GM21529 (cell line): ENCODE measurements around the gene TMEM255B.

Experiments used
- ATAC-seq: cut with Tn5 transposase; IDR thresholded peaks from one replicate; pipeline ENCODE4 v1.9.1; 2021; ENCODE audit not compliant: unreplicated experiment

TMEM255B gene

DNA sequence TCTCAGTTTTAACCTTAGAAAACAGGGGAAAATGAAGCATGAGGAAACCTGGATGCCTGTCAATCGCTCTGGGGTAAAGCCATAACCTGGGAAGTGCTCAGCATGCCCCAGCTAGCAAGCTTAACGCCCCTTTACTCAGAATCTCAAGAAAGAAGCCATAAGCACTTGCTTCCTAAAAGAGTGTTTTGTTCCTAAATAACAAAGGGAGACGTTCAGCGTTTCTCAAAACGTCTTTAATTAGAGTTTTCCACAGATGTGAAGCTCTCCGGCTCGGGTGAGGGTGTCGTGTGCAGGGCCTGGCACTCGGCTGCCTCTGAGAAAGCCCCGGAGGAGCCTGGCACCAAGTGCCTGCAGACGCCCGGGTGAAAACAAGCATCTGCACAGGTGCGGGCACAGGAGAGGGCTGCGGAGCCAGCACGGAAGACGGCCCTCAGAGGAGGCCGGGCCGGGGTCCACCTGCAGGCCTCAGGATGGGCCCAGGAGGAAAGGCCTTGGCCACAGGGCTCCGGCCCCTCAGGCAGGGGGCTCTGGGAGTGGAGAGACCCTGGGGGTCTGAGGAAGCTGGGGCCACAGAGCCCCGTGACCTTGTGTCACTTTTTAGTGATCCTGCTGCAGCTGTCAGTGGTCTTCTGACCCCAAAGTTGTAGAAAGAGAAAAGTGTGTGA is 98.6 kb downstream of the TMEM255B start:
- no peak for ATAC-seq

DNA sequence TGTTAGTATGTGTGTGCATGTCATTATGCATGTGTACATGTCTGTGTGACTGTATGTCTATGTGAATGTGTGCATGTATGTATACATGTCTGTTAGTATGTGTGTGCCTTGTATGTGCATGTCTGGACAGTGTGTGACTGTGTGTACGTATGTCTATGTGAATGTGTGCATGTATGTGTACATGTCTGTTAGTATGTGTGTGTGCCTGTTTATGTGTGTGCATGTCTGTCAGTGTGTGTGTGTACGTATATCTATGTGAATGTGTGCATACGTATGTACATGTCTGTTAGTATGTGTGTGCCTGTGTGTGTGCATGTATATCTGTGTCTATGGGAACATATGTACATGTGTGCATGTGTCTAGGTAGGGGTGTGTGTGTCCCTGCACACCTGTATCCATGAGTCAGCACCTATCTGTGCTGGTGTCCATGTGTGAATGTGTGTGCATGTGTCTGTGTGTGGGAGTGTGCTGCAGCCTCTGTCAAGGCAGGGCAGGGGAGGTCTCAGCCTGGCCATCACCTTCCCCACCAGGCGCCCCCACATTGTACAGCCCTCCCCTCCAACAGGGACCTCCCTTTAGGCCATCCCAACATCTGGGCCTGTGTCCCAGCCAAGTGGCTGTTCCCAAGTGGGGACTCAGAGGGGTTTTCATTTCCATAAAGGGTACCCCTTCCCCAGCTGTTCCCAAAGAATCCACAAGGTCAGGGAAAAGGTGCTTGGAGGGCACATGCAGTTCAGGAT is 100.5 kb downstream of the TMEM255B start:
- ATAC-seq = no peak

DNA sequence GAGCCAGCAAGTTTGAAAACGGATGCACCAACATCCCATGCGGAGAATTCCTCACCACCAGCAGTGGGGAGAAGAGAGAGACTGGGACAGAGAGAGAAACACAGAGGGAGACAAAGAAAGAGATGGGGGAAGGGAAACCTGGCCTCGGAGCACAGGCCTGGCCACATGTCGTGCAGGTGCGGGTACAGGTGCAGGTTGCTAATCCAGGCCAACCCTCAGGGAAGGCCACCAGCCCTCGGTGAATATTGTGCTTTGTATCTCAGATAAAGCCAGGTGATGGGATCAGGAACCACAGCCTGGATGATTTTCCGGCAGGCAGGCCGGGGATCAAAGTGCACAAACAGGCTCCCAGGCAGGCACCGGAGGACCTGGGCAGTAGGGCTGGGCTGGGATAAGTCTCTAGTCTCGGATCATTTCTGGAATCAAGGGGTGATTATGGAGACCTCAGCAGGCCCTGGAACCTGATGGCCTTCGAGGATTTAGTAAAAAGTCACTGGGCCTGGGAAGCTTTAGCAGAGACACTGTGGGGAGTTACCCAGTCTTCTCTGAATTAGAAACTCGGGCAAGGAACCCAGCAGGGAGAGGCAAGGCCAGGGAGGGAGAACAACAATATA is 101.1 kb downstream of the TMEM255B start:
- ATAC-seq = no peak

DNA sequence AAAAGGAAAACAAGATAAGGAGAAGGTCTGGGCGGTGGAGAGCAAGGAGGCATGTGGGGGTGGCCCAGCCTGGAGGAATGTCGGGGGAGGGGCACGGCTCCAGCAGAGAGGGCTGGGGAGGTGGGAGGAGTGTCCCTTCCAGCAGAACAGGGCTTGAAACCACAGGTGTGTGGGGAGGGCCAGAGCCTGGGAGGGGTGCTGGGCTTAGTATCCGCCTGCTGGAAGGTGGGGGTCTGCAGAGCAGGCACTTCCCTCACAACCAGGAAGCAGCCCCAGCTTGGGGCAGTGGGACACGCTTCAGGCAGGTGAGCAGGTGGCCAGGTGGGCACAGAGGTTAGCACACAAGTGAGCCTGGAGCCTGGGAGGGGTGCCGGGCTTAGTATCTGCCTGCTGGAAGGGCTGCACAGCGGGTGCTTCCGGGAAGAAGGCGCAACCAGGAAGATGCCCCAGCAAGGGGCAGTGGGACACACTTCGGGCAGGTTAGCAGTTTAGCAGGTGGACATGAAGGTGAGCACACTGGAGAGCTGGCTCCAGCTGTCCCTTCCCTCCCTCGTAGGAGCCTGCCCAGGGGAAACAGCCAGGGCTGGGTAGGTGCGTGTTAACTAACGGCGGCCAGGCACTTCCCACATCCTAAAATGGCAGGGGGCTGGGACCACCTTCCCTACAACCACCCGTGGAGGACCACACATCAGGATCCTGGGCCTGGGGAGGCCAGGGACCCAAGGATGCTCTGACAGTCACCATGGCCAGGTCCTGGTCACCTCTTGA is 101.8 kb downstream of the TMEM255B start:
- ATAC-seq = no peak

DNA sequence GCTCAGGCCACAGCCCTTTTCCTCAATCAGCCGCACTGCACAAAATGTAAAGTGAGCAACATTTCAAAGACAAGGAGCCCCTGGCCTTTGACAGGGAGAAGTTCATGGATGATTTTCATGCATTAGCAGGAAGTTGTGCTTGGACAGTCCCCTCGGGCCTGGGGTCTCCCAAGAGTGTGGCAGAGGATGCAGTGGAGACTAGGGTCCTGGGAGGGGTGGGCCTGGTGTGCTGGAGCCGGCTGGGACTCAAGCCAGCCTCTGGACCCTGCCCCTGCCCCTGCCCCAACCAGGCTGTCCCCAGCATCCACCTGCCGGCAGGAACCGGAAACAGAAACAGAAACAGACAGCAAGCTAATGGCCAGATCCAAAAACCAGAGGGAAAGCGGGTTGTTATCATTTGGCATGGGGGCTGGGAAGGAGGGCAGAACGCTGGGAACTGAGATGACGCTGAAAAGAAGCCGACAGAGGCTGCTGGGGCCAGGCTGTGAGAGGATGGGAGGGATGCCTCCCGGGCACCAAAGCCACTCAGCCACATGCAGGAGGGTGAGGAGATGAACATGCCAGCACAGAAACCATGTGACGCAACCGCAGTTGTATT is 102.5 kb downstream of the TMEM255B start:
- ATAC-seq = no peak

DNA sequence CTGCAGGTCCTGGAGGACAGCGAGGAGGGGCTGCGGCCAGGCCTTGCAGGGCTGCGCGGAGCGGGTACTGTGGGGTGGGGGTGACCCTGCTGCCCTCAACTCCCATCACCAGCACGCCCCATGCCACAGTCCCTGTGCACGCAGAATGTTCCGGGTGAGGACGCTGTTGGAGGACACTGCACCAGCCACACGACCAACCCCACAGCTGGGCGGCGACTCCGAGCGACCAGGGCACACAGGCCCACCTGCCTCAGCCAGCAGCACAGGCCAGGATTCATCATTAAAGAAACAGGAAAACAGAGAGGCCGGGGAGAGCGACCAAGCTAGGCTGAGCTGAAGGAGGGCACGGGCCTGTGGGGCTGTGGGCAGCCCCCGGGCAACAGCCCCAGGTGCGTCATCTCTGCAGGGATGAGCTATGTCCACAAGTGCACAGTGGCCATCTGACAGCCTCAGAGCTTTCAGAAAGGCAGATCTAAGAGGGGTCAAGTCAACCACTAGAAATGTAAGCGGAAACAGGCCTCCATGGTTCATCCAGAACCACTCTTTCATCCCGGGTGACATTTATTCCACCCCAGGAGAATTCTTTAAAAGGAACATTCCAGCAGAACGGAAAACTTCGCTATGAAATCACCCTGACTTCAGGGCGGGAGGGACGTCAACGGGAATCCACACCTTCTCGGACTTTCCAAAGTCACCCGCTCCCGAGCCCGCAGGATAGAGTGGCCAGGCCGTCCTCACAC is 103.3 kb downstream of the TMEM255B start:
- no peak for ATAC-seq

DNA sequence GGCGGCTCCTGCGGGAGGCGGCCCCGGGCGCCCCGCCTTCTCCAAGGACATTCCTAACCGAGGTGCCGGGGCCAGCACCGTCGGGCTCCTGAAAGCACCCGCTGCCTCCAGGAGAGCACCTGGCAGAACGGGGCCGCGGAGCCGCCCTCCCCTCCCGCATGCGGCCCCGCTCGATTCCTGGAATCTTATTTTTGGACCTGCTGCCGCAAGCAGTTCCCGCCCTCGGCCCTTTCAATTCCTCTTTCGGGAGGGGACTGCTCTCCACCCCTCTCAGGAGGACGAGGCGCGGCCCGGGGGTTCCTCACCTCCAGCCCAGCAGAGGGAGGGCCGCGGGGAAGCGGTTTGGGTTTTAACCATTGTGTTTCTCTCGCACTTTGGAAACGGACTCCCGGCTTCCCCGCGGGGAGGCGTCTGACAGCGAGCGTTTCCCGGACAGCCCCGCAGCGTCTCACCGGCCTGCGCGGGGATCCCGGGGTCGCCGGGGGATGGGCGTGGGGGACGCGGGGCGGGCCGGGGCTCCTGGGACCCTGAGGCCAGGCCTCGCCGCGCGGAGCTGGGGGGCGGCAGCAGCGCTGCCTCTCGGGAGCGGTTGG is 104.0 kb downstream of the TMEM255B start:
- ATAC-seq = peak; percentile 65

DNA sequence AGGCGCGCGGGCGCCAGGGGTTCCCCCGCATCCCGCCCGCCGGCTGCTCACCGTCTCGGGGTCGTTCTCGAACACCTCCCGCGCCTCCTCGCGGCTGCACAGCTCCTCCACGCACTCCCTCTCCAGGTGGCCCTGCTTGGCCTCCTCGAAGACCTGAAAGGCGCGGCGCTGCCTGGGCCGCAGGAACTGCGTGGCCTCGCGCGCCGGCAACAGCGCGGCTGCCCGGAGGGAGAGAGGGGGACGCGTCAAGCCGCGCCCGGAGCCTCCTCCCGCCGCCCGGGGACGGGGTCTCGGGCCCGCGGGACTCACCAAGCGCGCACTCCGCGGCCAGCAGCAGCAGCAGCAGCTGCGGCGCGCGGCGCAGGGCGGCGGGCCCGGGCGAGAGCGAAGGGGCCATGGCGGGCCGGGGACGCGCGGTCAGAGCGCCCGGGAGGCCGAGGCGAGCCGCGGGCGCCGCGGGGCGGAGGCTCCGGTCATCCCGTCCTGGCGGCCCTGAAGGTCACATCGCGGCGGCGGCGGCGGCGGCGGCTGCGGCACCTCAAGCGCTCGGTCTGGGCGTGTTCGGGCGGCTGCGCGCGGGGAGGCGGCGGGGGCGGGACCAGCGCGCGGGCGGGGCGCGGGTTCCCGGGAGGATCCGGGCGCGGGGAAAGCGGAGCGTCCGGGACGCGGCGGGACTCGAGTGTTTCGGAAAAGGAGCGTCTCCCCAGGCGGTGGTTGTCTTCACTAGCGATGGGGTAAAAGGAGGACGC is 104.7 kb downstream of the TMEM255B start, which contains the start of gene GAS6:
TSS of gene GAS6 (minus strand) at position 553 of the 749 bp plus-strand sequence. CDS start at position 397, 156 bp downstream.
- peak; percentile 43 for ATAC-seq

DNA sequence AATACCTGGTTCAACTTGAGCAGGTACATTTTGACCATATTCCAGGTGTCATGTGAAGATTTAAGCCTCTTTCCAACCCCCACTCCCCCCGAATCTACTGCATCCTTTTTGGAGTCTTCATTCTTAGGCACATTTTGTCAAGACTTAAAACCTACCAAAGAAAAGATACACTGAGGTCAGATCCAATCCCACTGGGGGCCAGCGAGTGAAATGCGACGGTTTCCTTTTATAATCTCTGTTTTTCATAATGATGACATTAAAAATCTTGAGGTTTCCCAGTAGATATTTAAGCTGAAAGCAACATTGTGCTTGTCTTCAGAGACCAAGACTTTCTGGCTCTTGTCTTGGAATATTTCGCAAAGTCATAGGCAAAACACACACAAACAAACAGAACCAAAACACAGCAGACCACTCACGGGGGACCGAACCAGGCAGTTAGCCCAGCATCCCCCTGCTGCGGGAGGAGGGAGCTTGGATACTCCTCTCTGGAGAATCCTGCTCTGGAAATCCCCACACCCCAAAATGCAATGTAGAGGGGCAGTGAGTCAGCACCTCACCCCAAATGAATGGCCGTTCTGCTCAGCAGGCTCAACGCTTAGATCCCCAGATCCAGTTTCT is 105.4 kb downstream of the TMEM255B start:
- ATAC-seq = no peak

DNA sequence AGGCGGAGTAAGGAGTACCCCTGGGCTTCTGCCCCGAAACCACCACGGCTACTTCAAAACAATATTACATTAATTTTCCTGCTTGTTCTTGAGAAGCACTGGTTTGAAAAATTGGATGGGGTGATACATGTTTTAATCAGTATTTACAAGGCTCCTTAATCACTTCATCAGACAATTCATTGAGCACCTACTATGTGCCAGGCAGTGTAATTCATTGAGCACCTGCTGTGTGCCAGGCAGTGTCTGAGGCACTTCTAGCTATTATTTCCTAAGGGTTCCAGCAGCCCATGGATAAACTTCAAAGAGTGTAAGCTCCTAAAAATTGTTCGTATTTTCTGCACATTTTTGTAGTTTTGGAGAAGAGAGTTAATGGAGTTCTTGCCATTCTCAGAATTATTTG is 106.4 kb downstream of the TMEM255B start:
- no peak for ATAC-seq
